Activated CD8-positive, alpha-beta memory T cell treated with anti-CD3 and anti-CD28 coated beads for 48 hours (primary cell): ENCODE data around the gene RNF44.
"Not testable (repeated sequence)": the region's sequence is repeated elsewhere in the genome, so short reads cannot be mapped to it uniquely, and the experiment has no call there.

Source experiments
- DNase-seq, 3 experiments: peaks; one replicate each; pipeline ENCODE4 v3.0.0-alpha.2; 2020; ENCODE audit warnings: low read depth in 2 of 3, low spot score in 2 of 3

The RNF44 gene

GRCh38 chr5:176552332-176552869, 15.2 kb upstream of the RNF44 start:
- DNase-seq = no peak

- DNase-seq = not testable (repeated sequence)
These were observed 13.7 kb upstream of the RNF44 start for GRCh38 chr5:176550937-176551336.

- no peak for DNase-seq
These were observed 13.2 kb upstream of the RNF44 start for GRCh38 chr5:176550275-176550831.

- no peak for DNase-seq
These were observed 12.7 kb upstream of the RNF44 start for GRCh38 chr5:176549871-176550270.

GRCh38 chr5:176548967-176549444, 11.8 kb upstream of the RNF44 start, which contains the start of gene CDHR2:
TSS of gene CDHR2 (plus strand) at chr5:176549342. CDS start at chr5:176565353, 16,011 bp downstream.
- no peak for DNase-seq

- DNase-seq = no peak
These were observed 10.6 kb upstream of the RNF44 start for GRCh38 chr5:176547802-176548201.

- DNase-seq = no peak
These were observed 8.7 kb upstream of the RNF44 start for GRCh38 chr5:176545737-176546509.

GRCh38 chr5:176545388-176545736, 8.2 kb upstream of the RNF44 start:
- no peak for DNase-seq

GRCh38 chr5:176543428-176544182, 6.4 kb upstream of the RNF44 start:
- no peak for DNase-seq

GRCh38 chr5:176542596-176543427, 5.6 kb upstream of the RNF44 start:
- DNase-seq = no peak

- DNase-seq = no peak
These were observed 5.0 kb upstream of the RNF44 start for GRCh38 chr5:176542135-176542595.

GRCh38 chr5:176541338-176542134, 4.3 kb upstream of the RNF44 start:
- DNase-seq = no peak

- no peak for DNase-seq
These were observed 3.7 kb upstream of the RNF44 start for GRCh38 chr5:176540956-176541337.

GRCh38 chr5:176540476-176540899, 3.3 kb upstream of the RNF44 start:
- DNase-seq = no peak

- DNase-seq = no peak
These were observed 1.8 kb upstream of the RNF44 start for GRCh38 chr5:176538989-176539384.

- DNase-seq = no peak
These were observed 1.2 kb upstream of the RNF44 start for GRCh38 chr5:176538230-176538988.

- DNase-seq = peak in 2 of 3 experiments; percentile 86
These were observed 490 bp upstream of the RNF44 start for GRCh38 chr5:176537554-176538229.

- DNase-seq = peak in 1 of 3 experiments; percentile 63
These were observed 885 bp downstream of the RNF44 start for GRCh38 chr5:176536132-176536901.
